GM12801 (cell line): ENCODE measurements around the gene ZNF837.

Experiments
- TF ChIP-seq, protein P1 (sequence below): IDR thresholded peaks from one replicate; pipeline ENCODE4 v1.5.1; 2011; ENCODE audit warnings: control low read depth; ENCODE audit not compliant: insufficient read length; ENCODE audit errors: extremely low read depth

Gene ZNF837

DNA sequence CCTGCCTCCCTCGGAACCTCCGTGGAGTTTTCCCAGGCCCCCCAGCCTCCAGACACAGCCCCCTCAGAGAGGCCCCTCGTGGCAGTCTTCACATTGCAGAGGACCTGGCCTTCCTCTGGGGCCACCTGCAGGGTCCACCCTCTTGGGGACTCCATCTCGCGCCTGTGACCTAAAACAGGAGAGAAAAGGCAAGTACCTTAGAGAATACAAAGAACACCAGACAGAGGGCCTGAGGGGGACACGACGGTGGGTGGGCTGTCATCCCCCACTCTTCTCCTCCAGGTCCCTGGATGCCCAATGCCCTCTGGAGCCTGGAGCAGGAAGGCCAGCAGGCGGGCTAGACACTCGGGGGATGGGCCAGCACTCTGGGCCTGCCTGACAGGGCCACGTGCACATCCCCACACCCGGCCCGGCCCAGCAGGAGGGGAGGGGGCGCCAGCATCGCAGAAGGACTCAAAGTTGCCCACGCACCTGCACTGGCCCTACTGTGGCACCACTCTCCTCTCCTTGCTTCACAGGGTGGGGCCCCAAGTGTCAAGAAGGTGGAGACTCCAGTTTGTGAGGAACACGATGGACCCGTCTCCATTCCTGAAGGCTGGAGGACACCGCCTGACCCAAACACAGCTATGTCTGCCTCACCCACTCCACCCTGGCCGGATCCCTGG is 23.2 kb downstream of the ZNF837 start:
- TF ChIP-seq, protein P1, sequence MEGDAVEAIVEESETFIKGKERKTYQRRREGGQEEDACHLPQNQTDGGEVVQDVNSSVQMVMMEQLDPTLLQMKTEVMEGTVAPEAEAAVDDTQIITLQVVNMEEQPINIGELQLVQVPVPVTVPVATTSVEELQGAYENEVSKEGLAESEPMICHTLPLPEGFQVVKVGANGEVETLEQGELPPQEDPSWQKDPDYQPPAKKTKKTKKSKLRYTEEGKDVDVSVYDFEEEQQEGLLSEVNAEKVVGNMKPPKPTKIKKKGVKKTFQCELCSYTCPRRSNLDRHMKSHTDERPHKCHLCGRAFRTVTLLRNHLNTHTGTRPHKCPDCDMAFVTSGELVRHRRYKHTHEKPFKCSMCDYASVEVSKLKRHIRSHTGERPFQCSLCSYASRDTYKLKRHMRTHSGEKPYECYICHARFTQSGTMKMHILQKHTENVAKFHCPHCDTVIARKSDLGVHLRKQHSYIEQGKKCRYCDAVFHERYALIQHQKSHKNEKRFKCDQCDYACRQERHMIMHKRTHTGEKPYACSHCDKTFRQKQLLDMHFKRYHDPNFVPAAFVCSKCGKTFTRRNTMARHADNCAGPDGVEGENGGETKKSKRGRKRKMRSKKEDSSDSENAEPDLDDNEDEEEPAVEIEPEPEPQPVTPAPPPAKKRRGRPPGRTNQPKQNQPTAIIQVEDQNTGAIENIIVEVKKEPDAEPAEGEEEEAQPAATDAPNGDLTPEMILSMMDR = no peak

DNA sequence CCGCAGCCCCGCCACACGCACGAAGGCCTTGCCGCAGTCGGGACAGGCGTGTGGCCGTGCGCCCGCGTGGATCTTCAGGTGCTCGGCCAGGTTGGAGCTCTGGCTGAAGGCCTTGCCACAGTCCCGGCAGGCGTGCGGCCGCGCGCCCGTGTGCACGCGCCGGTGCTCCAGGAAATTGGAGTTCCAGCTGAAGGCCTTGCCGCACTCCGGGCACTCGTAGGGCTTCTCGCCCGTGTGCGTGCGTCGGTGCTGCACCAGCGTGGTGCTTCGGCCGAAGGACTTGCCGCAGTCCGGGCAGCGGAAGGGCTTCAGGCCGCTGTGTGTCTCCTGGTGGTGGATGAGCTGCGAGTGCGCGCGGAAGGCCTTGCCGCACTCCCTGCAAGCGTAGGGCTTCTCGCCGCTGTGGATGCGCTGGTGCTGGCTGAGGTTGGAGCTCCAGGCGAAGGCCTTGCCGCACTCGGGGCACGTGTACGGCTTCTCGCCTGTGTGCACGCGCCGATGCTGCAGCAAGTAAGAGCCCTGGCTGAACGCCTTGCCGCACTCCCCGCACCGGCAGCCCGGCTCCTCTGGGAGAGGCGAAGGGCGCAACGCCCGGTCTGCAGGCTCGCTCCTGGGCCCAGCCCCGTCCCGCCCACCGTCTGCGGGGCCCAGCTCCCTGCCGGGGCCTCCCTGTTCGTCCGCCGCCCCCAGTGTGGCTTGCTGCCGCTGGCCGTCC is 23.9 kb downstream of the ZNF837 start:
- TF ChIP-seq, protein P1 = no peak

DNA sequence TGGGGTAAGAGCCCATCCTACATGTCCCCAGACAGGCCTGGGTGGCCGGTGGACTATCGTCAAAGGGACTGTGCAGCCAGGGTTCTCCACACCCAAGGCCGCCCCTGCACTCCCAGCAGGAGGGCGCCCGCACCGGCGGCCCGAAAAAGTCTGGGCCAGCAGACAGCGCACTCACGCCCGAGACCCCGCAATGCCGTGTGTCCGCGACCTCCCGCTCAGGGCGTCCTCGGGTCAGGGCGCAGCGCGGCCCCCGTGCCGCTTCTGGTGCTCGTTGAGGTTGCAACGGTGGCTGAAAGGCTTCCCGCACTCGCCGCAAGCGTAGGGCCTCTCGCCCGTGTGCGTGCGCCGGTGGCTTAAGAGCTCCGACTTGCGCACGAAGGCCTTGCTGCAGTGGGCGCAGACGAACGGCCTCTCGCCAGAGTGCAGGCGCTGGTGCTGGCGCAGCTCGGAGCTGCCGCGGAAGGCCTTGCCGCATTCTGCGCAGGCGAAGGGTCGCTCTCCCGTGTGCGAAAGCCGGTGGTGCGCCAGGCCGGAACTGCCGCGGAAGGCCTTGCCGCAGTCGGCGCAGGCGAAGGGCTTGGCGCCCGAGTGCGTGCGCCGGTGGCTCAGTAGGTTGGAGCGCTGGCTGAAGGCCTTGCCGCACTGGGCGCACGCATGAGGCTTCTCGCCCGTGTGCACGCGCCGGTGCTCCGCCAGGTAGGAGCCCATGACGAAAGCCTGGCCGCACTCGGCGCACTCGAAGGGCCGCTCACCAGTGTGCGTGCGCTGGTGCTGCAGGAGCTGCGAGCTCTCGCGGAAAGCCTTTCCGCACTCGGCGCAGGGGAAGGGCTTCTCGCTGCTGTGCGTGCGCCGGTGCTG is 24.7 kb downstream of the ZNF837 start:
- TF ChIP-seq, protein P1 = no peak

DNA sequence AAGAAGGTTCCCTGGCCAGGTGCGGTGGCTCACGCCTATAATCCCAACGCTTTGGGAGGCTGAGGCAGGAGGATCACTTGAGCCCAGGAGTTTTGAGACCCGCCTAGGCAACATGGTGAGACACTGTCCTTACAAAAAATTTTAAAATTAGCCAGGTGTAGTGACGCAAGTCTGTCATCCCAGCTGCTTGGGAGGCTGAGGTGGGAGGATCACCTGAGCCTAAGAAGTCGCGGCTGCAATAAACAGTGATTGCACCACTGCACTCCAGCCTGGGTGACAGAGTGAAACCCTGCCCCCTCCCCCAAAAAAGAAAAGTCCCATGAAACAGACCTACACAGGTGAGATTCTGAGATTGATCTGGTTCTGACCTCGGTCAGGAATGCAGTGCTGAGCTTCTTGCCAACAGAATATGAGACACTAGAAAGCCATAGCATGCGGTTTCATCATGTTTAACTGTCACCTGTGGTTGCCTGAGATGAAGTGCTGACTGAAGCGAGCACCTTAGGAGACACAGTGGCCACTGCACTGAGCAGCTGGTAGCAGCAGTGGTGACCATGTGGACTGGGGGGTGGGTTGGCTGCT is 25.5 kb downstream of the ZNF837 start:
- TF ChIP-seq, protein P1 = no peak

DNA sequence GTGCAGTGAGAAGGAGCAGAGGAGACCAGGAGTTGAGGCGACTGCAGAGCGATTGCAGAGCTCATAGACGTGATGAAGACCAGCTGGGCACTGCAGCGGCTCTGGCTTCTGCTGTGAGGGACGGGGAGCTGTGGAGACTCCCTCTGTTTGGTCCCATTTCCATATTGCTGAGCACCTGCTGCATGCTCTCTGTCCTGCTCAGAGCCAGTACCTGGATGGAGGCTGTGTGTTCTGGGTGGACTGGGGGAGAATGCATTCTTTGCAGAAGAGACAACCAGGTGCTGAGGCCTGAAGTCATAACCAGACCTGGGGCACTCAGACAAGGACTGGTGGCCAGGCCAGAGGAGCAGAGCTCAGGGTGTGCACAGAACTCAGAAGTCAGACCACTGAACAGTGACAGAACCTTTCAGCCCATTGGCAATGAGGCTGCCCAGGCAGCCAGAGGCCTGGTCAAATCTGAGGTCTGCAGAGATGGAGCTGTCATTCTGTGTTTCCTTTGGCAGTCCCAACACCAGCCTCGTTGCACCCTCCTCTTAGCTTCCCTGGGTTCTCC is 26.3 kb downstream of the ZNF837 start:
- TF ChIP-seq, protein P1 = no peak

DNA sequence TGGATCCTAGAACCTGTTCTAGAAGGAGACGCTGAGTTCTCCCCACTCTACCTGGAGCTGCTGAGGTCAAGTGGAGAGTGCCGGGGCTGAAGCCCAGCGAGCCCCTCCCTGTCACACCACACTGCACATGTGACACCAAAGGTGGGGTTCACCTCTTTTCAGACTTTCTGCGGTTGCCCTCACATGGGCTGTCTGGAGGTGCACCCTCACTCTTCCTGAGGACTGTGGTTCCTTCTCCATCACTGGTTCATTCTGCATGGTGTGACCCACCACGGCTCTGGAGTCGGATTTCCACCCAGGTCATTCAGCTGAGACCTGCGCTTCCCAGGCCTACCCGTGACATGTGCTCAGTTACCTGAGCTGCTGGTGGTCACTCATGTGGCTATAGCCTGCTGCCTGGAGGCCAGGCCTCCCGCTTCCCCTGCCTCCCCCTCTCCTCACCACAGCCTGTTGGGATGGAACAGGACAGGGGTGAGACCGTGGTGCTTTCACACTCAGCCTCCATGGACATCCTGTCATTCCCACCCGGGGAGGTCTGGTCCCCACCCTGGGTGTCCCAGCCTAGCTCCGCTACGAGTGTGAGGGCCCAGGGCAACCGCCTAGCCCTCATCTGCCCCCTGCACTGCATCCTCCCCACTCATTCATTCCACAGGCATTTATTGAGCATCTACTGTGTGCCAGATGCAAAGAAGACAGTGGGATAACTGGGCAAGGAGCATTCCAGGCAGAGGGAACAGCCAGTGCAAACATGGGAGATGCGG is 26.9 kb downstream of the ZNF837 start:
- TF ChIP-seq, protein P1 = no peak
